ENCODE results near the gene OMP. TPM values are rescaled to one million over a fixed set of nuclear protein-coding genes. Genes with fewer than 3 reads are reported as not detected.

OMP gene
- total RNA-seq, 1 donor from 2014 or later = not detected

DNA sequence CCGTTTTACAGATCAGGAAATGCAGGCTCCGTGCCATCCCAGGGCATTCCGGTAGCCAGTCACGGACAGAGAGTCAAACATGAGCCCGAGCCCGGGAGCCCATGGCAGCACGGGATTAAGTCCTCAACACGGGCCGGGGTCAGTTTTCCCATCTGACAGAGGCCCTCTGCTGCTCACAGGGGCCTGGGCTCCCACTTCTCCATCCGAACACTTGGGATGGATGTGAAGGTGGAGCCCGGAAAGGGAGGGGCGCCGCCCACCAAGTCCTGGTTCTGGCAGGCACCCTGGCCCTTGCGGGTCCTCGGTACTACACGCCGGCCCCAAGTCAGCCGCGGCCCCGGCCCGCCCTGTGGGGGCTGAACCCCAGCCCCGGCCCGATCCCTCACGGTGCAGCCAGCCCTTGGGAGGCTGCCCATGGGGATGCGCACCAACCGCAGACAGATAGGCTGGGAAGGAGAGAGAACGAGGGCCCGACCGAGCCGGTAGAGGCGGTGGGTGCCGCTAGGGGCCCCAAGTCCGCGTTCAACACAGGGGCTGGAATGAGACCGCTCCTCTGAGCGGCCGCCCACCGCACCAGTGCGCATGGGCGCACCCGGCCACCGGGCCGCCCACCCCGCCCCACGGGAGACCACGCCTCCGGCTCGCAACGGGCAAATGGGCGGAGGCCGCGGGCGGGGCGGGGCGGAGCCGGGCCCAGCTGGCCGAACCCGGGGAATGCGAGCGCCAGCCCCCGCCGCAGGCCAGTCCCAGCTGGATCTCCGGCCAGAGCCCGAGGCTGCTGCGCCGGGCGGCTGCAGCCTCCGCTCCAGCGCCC is 36.2 kb upstream of the OMP start, which contains the start of gene CAPN5:
Gene CAPN5, plus strand, starts transcription at position 743 of the 814 bp plus-strand sequence. CDS start 17,916 bp downstream, outside the sequence.
- Mint-ChIP-seq H3K36me3 (ENCODE audit: low read depth) (no peaks in the 10 kb centered on the region), H3K4me1 (ENCODE audit: low read depth) (peaks cover 9% of the 10 kb centered on the region), H3K27me3 (ENCODE audit: low read depth) (no peaks in the 10 kb centered on the region), H3K4me3 (ENCODE audit: unreplicated experiment) (peak within 1 kb of the TSS; percentile 75), H3K9me3 (ENCODE audit: low read depth) (no peaks in the 10 kb centered on the region), H3K27ac (ENCODE audit: unreplicated experiment) (peak within 1 kb of the TSS; percentile 80)
- TF ChIP-seq CTCF (IDR thresholded peaks at IDR 0.05) = peak; percentile 65
- DNase-seq (ENCODE audit: low spot score) = peak; percentile 93

GRCh38 chr11:77067861-77068443 is 34.7 kb upstream of the OMP start:
- H3K9me3 Mint-ChIP-seq (ENCODE audit: low read depth) = no peaks in the 10 kb centered on the region
- TF ChIP-seq CTCF (IDR thresholded peaks at IDR 0.05) = no peak
- no peaks in the 10 kb centered on the region for H3K27me3 Mint-ChIP-seq (ENCODE audit: low read depth)
- peak overlapping the region; percentile 41 for H3K27ac Mint-ChIP-seq (ENCODE audit: unreplicated experiment)
- DNase-seq (ENCODE audit: low spot score) = no peak
- no peaks in the 10 kb centered on the region for H3K36me3 Mint-ChIP-seq (ENCODE audit: low read depth)
- H3K4me1 Mint-ChIP-seq (ENCODE audit: low read depth) = peaks cover 21% of the 10 kb centered on the region
- H3K4me3 Mint-ChIP-seq (ENCODE audit: unreplicated experiment) = peak overlapping the region; percentile 75

DNA sequence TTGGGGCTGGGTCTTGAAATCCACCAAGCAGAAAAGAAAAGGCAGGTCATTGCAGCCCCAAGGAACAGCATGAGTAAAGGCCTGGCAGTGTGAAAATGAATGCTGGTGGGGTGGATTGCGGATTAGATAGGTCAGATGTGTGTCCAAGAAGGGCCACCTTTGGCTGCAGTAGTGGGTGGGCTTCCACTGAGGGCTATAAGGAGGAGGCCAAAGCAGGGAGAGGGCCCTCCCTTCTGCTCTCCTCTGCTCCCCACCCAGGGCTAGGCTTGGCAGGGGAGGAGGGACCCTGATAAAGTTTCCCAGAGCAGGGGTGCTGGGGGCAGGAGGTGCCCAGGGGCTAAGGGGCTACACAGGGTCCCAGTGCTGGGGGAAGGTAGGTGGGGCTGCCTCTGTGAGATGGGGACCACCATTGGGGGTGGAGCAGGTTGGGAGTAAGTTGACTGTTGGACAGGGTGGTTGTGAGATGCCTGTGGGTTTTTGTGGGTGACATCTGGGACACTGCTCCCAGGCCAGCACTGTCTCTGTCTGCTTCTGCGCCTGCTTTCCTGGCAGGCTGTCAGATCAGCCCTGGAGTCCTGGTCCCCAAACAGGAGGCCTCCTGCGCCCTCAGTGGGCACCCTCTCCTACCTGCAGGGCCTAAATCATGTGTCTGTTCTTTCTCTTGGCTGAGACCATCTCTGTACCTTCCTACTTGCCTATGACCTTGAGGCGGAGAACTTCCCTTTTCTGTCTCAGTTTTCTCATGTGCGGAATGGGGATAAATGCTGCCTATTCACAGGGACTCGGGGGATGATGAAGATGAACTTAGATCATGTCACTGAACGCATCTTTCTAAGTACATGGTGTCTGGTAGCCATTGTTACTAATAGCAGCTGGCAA is 33.9 kb upstream of the OMP start:
- no peak for TF ChIP-seq CTCF (IDR thresholded peaks at IDR 0.05)
- H3K4me1 Mint-ChIP-seq (ENCODE audit: low read depth) = peaks cover 29% of the 10 kb centered on the region
- H3K27ac Mint-ChIP-seq (ENCODE audit: unreplicated experiment) = no peak overlapping the region
- no peaks in the 10 kb centered on the region for H3K9me3 Mint-ChIP-seq (ENCODE audit: low read depth)
- H3K27me3 Mint-ChIP-seq (ENCODE audit: low read depth) = no peaks in the 10 kb centered on the region
- no peak for DNase-seq (ENCODE audit: low spot score)
- no peaks in the 10 kb centered on the region for H3K36me3 Mint-ChIP-seq (ENCODE audit: low read depth)
- H3K4me3 Mint-ChIP-seq (ENCODE audit: unreplicated experiment) = no peak overlapping the region

DNA sequence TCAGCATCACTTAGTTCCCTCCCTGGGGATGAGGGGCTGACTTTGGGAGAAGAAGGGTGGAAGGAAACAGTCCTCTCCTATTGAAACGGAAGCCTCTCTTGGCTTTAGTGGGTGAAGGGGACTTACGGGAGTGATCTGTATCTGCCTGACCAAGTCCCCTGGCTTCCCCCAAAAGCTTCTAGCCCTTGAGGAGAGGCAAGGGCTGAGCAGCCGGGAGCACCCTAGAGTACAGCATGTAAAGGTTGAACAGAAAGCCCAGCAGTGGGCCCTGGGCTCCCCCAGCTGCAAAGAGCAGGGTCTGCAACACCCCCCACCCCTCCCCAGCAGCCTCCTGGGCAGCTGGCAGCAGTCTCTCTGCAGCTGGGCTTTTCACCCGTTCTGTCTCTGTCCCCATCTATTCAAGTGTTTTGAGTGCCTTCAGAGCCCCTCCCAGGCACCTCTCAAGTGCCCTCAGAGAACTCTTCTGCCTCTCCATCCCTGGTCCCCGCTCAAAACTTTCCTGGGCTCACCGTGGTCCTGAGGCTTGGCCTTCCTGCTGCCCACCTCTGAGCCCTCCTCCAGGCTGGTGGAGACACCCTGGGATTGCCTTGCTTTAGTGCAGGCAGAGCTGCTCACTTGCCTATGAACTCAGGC is 33.2 kb upstream of the OMP start:
- no peak for DNase-seq (ENCODE audit: low spot score)
- no peak overlapping the region for H3K27ac Mint-ChIP-seq (ENCODE audit: unreplicated experiment)
- no peak for TF ChIP-seq CTCF (IDR thresholded peaks at IDR 0.05)
- H3K36me3 Mint-ChIP-seq (ENCODE audit: low read depth) = no peaks in the 10 kb centered on the region
- no peaks in the 10 kb centered on the region for H3K27me3 Mint-ChIP-seq (ENCODE audit: low read depth)
- no peaks in the 10 kb centered on the region for H3K9me3 Mint-ChIP-seq (ENCODE audit: low read depth)
- H3K4me1 Mint-ChIP-seq (ENCODE audit: low read depth) = peaks cover 36% of the 10 kb centered on the region
- no peak overlapping the region for H3K4me3 Mint-ChIP-seq (ENCODE audit: unreplicated experiment)
